ENCODE results near the gene PLEKHM1.
A peak's percentile ranks its signal among the peaks of the same experiment; 100 is the strongest.
"Not testable (repeated sequence)": the region's sequence is repeated elsewhere in the genome, so short reads cannot be mapped to it uniquely, and the experiment has no call there.

Gene PLEKHM1

GRCh38 chr17:45490615-45491433 lies at the start of gene PLEKHM1:
Gene PLEKHM1 (minus strand): TSS chr17:45490721. CDS start chr17:45482484, 8,237 bp downstream.
- DNase-seq (ENCODE audit: extremely low spot score): peak; percentile 84
- POLR2A ChIA-PET: interaction anchor here (0.6 kb wide), 1 partner anchor 728 kb away, joined by 3 read pairs; no protein-coding TSS in a partner anchor
- CTCF ChIA-PET: not testable (repeated sequence)

GRCh38 chr17:45538168-45538567 lies 47.6 kb upstream of the PLEKHM1 start:
- CTCF ChIA-PET; POLR2A ChIA-PET; DNase-seq (ENCODE audit: extremely low spot score): not testable (repeated sequence)

- POLR2A ChIA-PET; DNase-seq (ENCODE audit: extremely low spot score); CTCF ChIA-PET: not testable (repeated sequence)
Measured at GRCh38 chr17:45506072-45506471, 15.6 kb upstream of the PLEKHM1 start.

GRCh38 chr17:45505183-45505582 lies 14.7 kb upstream of the PLEKHM1 start:
- CTCF ChIA-PET; DNase-seq (ENCODE audit: extremely low spot score); POLR2A ChIA-PET: not testable (repeated sequence)

- DNase-seq (ENCODE audit: extremely low spot score); CTCF ChIA-PET; POLR2A ChIA-PET: not testable (repeated sequence)
- peak; percentile 24 for TF ChIP-seq CTCF (IDR thresholded peaks at IDR 0.05; ENCODE audit: control extremely low read depth, extremely low read depth, low read depth, missing control alignments)
Measured at GRCh38 chr17:45501092-45501707, 10.7 kb upstream of the PLEKHM1 start.

- POLR2A ChIA-PET; CTCF ChIA-PET; DNase-seq (ENCODE audit: extremely low spot score): not testable (repeated sequence)
Measured at GRCh38 chr17:45500478-45500877, 10.0 kb upstream of the PLEKHM1 start.

- POLR2A ChIA-PET; DNase-seq (ENCODE audit: extremely low spot score): not testable (repeated sequence)
- CTCF ChIA-PET: interaction anchor here (1.2 kb wide), 1 partner anchor 73 kb away, joined by 3 read pairs; no protein-coding TSS in a partner anchor
Measured at GRCh38 chr17:45499208-45499607, 8.7 kb upstream of the PLEKHM1 start.

- POLR2A ChIA-PET; DNase-seq (ENCODE audit: extremely low spot score): not testable (repeated sequence)
- CTCF ChIA-PET: interaction anchor here (1.2 kb wide), 1 partner anchor 72 kb away, joined by 3 read pairs; no protein-coding TSS in a partner anchor
Measured at GRCh38 chr17:45498377-45498776, 7.9 kb upstream of the PLEKHM1 start.

GRCh38 chr17:45497449-45497848 lies 6.9 kb upstream of the PLEKHM1 start:
- DNase-seq (ENCODE audit: extremely low spot score); CTCF ChIA-PET; POLR2A ChIA-PET: not testable (repeated sequence)

- CTCF ChIA-PET; DNase-seq (ENCODE audit: extremely low spot score): not testable (repeated sequence)
- POLR2A ChIA-PET: interaction anchor here (0.7 kb wide), 1 partner anchor 170 kb away, joined by 3 read pairs; no protein-coding TSS in a partner anchor
Measured at GRCh38 chr17:45496507-45496906, 6.0 kb upstream of the PLEKHM1 start.

GRCh38 chr17:45494556-45494955 lies 4.0 kb upstream of the PLEKHM1 start:
- CTCF ChIA-PET; POLR2A ChIA-PET; DNase-seq (ENCODE audit: extremely low spot score): not testable (repeated sequence)

- POLR2A ChIA-PET; DNase-seq (ENCODE audit: extremely low spot score); CTCF ChIA-PET: not testable (repeated sequence)
Measured at GRCh38 chr17:45492156-45492555, 1.6 kb upstream of the PLEKHM1 start.

GRCh38 chr17:45490198-45490597 lies 323 bp downstream of the PLEKHM1 start:
- POLR2A ChIA-PET; CTCF ChIA-PET; DNase-seq (ENCODE audit: extremely low spot score): not testable (repeated sequence)

- POLR2A ChIA-PET; DNase-seq (ENCODE audit: extremely low spot score): not testable (repeated sequence)
- CTCF ChIA-PET: interaction anchor here (0.9 kb wide), 1 partner anchor 344 kb away, joined by 3 read pairs; no protein-coding TSS in a partner anchor
Measured at GRCh38 chr17:45487704-45488103, 2.8 kb downstream of the PLEKHM1 start.

- CTCF ChIA-PET; DNase-seq (ENCODE audit: extremely low spot score); POLR2A ChIA-PET: not testable (repeated sequence)
Measured at GRCh38 chr17:45483591-45484216, 6.8 kb downstream of the PLEKHM1 start.

- DNase-seq (ENCODE audit: extremely low spot score); POLR2A ChIA-PET; CTCF ChIA-PET: not testable (repeated sequence)
Measured at GRCh38 chr17:45483177-45483576, 7.3 kb downstream of the PLEKHM1 start.

- CTCF ChIA-PET; DNase-seq (ENCODE audit: extremely low spot score): not testable (repeated sequence)
Measured at GRCh38 chr17:45482317-45482716, 8.2 kb downstream of the PLEKHM1 start.

More at GRCh38 chr17:45482317-45482716, 8.2 kb downstream of the PLEKHM1 start:
- POLR2A ChIA-PET: not testable (repeated sequence)
